ENCODE data around the gene PADI3.

The PADI3 gene

DNA sequence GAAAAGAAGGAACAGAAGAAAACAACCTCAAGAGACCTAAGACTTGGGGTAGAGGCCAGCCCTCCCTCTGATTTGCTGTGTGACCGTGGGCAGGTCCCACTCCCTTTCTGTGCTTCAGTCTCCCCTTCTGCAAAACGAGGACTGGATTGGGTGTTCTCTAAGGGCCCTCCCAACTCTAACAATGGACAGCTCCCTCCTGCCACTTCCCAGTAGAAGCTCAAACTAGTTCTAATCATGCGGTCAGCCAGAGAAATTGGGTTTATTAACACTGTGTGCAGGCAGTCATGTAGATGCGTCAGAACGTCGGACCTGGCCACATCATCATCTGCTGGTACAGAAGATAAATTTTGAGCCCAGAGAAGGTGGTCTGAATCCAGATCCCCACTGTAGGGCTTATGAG lies 57.5 kb downstream of the PADI3 start:
- no peak for DNase-seq (ENCODE audit: low spot score)
- in situ Hi-C loops (cut with MboI; ENCODE audit: low pct_unique_long_range_greater_than_20kb, low sequenced_read_pairs, unreplicated experiment) = no loop called here
- TF ChIP-seq, protein P1, sequence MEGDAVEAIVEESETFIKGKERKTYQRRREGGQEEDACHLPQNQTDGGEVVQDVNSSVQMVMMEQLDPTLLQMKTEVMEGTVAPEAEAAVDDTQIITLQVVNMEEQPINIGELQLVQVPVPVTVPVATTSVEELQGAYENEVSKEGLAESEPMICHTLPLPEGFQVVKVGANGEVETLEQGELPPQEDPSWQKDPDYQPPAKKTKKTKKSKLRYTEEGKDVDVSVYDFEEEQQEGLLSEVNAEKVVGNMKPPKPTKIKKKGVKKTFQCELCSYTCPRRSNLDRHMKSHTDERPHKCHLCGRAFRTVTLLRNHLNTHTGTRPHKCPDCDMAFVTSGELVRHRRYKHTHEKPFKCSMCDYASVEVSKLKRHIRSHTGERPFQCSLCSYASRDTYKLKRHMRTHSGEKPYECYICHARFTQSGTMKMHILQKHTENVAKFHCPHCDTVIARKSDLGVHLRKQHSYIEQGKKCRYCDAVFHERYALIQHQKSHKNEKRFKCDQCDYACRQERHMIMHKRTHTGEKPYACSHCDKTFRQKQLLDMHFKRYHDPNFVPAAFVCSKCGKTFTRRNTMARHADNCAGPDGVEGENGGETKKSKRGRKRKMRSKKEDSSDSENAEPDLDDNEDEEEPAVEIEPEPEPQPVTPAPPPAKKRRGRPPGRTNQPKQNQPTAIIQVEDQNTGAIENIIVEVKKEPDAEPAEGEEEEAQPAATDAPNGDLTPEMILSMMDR (IDR thresholded peaks at IDR 0.05; ENCODE audit: extremely low read depth, insufficient read depth, missing control alignments) = no peak

GRCh38 chr1:17306921-17307320 lies 58.0 kb downstream of the PADI3 start:
- DNase-seq (ENCODE audit: low spot score) = no peak
- TF ChIP-seq, protein P1 (IDR thresholded peaks at IDR 0.05; ENCODE audit: extremely low read depth, insufficient read depth, missing control alignments) = no peak
- in situ Hi-C loops (cut with MboI; ENCODE audit: low pct_unique_long_range_greater_than_20kb, low sequenced_read_pairs, unreplicated experiment) = no loop called here

DNA sequence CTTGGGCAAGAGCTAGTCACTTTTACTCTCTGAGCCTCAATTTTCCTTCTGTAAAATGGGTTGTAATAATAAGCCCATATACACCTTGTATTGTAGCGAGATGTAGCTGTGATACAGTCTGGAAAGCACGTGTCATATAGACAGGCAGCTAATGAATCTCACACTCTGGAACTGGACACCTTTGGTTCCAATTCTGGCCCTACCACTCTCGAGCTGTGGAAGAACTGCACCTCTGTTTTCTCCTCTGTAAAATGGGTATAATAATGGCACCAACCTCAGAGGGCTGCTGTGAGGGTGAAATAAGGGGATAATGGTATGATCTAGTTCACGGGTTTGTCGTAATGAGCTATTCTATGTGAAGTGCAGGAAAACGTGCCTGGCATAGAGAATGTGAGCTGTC lies 58.4 kb downstream of the PADI3 start:
- TF ChIP-seq, protein P1 (IDR thresholded peaks at IDR 0.05; ENCODE audit: extremely low read depth, insufficient read depth, missing control alignments) = no peak
- in situ Hi-C loops (cut with MboI; ENCODE audit: low pct_unique_long_range_greater_than_20kb, low sequenced_read_pairs, unreplicated experiment) = no loop called here
- DNase-seq (ENCODE audit: low spot score) = no peak

DNA sequence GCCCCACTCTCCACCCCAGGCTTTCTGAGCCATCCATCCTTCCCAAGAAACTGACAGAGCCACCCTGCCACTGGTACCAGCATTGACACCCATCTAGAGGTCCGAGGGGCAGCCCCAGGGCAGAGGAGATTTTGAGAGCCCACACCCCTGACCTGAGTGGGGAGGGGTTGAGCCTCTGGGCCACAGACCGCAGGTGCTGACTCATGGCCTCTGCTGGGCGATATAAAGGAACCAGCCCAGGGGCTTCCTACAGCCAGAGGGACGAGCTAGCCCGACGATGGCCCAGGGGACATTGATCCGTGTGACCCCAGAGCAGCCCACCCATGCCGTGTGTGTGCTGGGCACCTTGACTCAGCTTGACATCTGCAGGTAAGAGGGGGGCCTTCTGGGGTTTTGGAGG lies 59.0 kb downstream of the PADI3 start, which contains the start of gene PADI4:
TSS of gene PADI4 (plus strand) at position 252 of the 400 bp plus-strand sequence. CDS start at position 278, 26 bp downstream.
- no peak for DNase-seq (ENCODE audit: low spot score)
- TF ChIP-seq, protein P1 (IDR thresholded peaks at IDR 0.05; ENCODE audit: extremely low read depth, insufficient read depth, missing control alignments) = no peak
- in situ Hi-C loops (cut with MboI; ENCODE audit: low pct_unique_long_range_greater_than_20kb, low sequenced_read_pairs, unreplicated experiment) = no loop called here

- DNase-seq (ENCODE audit: low spot score) = no peak
- in situ Hi-C loops (cut with MboI; ENCODE audit: low pct_unique_long_range_greater_than_20kb, low sequenced_read_pairs, unreplicated experiment) = no loop called here
- TF ChIP-seq, protein P1 (IDR thresholded peaks at IDR 0.05; ENCODE audit: extremely low read depth, insufficient read depth, missing control alignments) = no peak
Measured at GRCh38 chr1:17308593-17308992, 59.7 kb downstream of the PADI3 start.

- DNase-seq (ENCODE audit: low spot score) = no peak
- TF ChIP-seq, protein P1 (IDR thresholded peaks at IDR 0.05; ENCODE audit: extremely low read depth, insufficient read depth, missing control alignments) = no peak
- in situ Hi-C loops (cut with MboI; ENCODE audit: low pct_unique_long_range_greater_than_20kb, low sequenced_read_pairs, unreplicated experiment) = no loop called here
Measured at GRCh38 chr1:17309426-17310067, 60.6 kb downstream of the PADI3 start.
